ENCODE measurements around the gene MEIS2.

The MEIS2 gene

DNA sequence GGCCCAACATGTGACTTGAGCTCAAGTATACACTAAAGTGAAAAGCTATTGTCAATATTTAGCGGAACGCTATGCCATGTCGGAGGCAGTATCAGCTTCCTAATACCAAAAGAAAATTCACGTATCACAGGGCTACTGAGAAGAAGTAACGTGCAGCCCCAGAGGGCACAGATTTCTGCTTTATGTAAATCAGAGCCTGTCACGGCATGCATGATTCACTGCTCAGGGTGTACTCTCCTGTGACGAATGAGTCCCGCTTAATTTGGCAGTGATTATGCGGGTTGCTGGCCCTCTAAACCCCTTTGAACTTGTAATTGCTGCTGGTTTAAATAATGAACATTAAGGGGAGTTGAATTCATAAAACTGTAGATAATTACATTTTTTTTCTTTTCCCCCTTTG is 85.3 kb downstream of the MEIS2 start:
- Histone ChIP-seq H3K36me3 (ENCODE audit: control insufficient read depth, insufficient read depth, low read length) (no peaks in the 10 kb centered on the region), H3K4me3 (replicated peaks; ENCODE audit: low read depth, low read length) (peak overlapping the region; percentile 31), H3K27me3 (replicated peaks; ENCODE audit: control insufficient read depth, insufficient read depth, low read length) (no peaks in the 10 kb centered on the region)
- DNase-seq (ENCODE audit: extremely low read depth, insufficient read length): no peak
- TF ChIP-seq, protein P1, sequence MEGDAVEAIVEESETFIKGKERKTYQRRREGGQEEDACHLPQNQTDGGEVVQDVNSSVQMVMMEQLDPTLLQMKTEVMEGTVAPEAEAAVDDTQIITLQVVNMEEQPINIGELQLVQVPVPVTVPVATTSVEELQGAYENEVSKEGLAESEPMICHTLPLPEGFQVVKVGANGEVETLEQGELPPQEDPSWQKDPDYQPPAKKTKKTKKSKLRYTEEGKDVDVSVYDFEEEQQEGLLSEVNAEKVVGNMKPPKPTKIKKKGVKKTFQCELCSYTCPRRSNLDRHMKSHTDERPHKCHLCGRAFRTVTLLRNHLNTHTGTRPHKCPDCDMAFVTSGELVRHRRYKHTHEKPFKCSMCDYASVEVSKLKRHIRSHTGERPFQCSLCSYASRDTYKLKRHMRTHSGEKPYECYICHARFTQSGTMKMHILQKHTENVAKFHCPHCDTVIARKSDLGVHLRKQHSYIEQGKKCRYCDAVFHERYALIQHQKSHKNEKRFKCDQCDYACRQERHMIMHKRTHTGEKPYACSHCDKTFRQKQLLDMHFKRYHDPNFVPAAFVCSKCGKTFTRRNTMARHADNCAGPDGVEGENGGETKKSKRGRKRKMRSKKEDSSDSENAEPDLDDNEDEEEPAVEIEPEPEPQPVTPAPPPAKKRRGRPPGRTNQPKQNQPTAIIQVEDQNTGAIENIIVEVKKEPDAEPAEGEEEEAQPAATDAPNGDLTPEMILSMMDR (IDR thresholded peaks at IDR 0.05; ENCODE audit: insufficient read depth, low read length, poor library complexity, severe bottlenecking): no peak

DNA sequence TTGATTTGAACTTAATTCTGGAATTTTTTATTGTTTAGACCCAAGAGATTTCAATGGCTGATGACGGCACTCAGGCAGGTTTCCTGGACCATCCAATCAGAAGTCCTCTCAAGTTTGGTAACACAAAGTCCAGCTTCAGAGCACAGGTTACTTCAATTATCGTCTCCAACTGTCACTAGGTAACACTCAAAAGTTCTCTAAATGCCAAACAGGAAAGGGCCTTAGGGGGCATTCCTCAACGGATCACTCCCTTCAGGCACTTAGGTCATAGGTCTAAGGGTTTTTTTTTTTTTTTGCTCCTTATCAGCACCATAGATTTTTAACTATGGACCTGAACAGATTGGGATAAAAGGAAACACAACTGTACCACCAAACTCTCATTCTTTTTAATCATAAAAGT is 85.8 kb downstream of the MEIS2 start:
- no peaks in the 10 kb centered on the region for H3K36me3 ChIP-seq (ENCODE audit: control insufficient read depth, insufficient read depth, low read length)
- TF ChIP-seq, protein P1 (IDR thresholded peaks at IDR 0.05; ENCODE audit: insufficient read depth, low read length, poor library complexity, severe bottlenecking): no peak
- no peaks in the 10 kb centered on the region for H3K27me3 ChIP-seq (replicated peaks; ENCODE audit: control insufficient read depth, insufficient read depth, low read length)
- H3K4me3 ChIP-seq (replicated peaks; ENCODE audit: low read depth, low read length): peak overlapping the region; percentile 10; the same call in 1 of the 2 replicates
- DNase-seq (ENCODE audit: extremely low read depth, insufficient read length): no peak

DNA sequence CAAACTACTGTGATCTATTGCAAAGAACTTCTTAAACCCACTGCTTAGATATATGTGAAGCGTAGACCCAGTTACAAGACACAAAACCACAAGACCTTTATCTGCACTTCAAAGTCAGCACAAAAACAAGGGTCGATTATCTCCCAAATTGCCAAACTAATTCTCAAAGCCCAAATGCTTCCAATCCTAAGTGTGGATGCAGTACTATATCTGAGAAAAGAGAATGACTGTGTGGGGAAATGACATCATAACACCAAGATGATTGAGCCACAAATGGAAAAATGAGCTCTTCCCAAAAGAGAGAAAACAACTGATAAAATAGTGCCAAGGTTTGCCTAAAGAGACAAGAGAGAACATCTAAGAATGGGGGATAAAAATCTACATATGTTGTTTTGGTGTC is 86.2 kb downstream of the MEIS2 start:
- H3K4me3 ChIP-seq (replicated peaks; ENCODE audit: low read depth, low read length): no peak overlapping the region
- H3K27me3 ChIP-seq (replicated peaks; ENCODE audit: control insufficient read depth, insufficient read depth, low read length): no peaks in the 10 kb centered on the region
- TF ChIP-seq, protein P1 (IDR thresholded peaks at IDR 0.05; ENCODE audit: insufficient read depth, low read length, poor library complexity, severe bottlenecking): no peak
- no peak for DNase-seq (ENCODE audit: extremely low read depth, insufficient read length)
- no peaks in the 10 kb centered on the region for H3K36me3 ChIP-seq (ENCODE audit: control insufficient read depth, insufficient read depth, low read length)

DNA sequence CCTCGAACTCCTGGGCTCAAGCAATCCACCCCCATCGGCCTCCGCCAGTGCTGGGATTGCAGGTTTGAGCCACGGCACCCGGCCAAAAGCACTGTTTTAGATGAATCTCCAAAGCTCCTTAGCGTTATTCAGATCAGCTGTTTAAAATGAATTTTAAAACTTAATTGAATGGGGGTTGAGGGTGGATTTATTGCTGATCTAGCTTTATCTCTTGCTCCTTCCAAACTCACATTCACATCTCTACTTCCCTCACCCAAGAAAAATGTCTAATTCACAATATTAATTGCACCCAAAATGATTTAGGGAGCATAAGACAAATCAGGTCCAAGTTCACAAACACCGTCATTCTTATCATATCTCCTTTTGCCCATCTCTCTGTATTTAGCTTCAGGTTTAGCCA is 89.8 kb downstream of the MEIS2 start:
- DNase-seq (ENCODE audit: extremely low read depth, insufficient read length): no peak
- H3K27me3 ChIP-seq (replicated peaks; ENCODE audit: control insufficient read depth, insufficient read depth, low read length): no peaks in the 10 kb centered on the region
- no peaks in the 10 kb centered on the region for H3K36me3 ChIP-seq (ENCODE audit: control insufficient read depth, insufficient read depth, low read length)
- TF ChIP-seq, protein P1 (IDR thresholded peaks at IDR 0.05; ENCODE audit: insufficient read depth, low read length, poor library complexity, severe bottlenecking): no peak
- no peak overlapping the region for H3K4me3 ChIP-seq (replicated peaks; ENCODE audit: low read depth, low read length)

DNA sequence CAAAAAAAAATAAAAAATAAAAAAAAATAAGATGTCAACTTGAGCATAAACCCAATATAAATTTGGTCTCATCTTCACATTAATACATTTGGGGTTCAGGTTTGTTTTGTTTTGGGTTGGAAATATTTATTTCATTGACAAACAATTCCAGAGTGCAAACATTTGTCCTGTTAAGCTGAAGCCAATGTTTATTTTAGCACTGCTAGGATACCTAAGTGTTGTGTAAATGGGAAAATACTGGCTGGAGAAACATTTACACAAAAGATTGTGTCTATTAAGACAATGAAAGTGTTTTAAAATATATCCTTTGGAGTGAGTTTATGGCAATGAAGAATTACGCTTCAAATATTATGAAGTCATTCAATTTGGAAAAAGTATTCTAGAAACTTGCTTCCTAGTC is 91.1 kb downstream of the MEIS2 start:
- TF ChIP-seq, protein P1 (IDR thresholded peaks at IDR 0.05; ENCODE audit: insufficient read depth, low read length, poor library complexity, severe bottlenecking): no peak
- H3K36me3 ChIP-seq (ENCODE audit: control insufficient read depth, insufficient read depth, low read length): peaks cover 4% of the 10 kb centered on the region
- no peak overlapping the region for H3K4me3 ChIP-seq (replicated peaks; ENCODE audit: low read depth, low read length)
- no peaks in the 10 kb centered on the region for H3K27me3 ChIP-seq (replicated peaks; ENCODE audit: control insufficient read depth, insufficient read depth, low read length)
- DNase-seq (ENCODE audit: extremely low read depth, insufficient read length): no peak

DNA sequence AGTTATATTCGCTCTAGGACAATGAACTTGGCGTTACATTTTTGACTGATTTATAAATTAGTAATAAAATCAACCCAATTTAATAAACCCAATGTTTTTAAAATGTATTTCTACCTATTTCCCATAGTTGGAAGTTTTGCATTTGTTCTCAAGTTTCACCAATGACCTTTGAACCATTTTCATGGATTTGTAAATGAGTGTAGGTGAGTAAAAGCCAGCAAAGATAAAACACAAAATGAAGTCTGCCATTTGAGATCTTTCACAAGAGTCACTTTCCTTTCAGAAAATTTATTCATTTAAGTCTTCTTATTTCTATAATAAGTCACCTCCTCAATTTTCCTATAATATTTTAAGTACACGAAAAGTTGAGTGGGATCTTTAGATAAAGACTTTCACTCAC is 92.1 kb downstream of the MEIS2 start:
- Histone ChIP-seq H3K36me3 (ENCODE audit: control insufficient read depth, insufficient read depth, low read length) (peaks cover 4% of the 10 kb centered on the region), H3K4me3 (replicated peaks; ENCODE audit: low read depth, low read length) (no peak overlapping the region), H3K27me3 (replicated peaks; ENCODE audit: control insufficient read depth, insufficient read depth, low read length) (no peaks in the 10 kb centered on the region)
- TF ChIP-seq, protein P1 (IDR thresholded peaks at IDR 0.05; ENCODE audit: insufficient read depth, low read length, poor library complexity, severe bottlenecking): no peak
- DNase-seq (ENCODE audit: extremely low read depth, insufficient read length): no peak

All from GM06990 (cell line).